A673 (cell line): ENCODE measurements around the gene DNAJC21. TPM values are rescaled to one million over a fixed set of nuclear protein-coding genes. Genes with fewer than 3 reads are reported as not detected.

Experiments
- BruUV-seq: library from RNA; stranded (reverse); fragments of 400-500 nt; replicated peaks from 2 replicates; lab custom pipeline; 2021; lab: Mats Ljungman, UMichigan
- CTCF ChIA-PET: fragments of 300-600 bp; sonication (Branson Sonifier 250); formaldehyde crosslinking; loops from one replicate; lab custom pipeline; 2022; ENCODE audit warnings: antibody characterized with exemption; lab: Charles Lee
- POLR2A ChIA-PET: fragments of 300-600 bp; sonication (Branson Sonifier 250); formaldehyde crosslinking; loops from one replicate; lab custom pipeline; 2022; ENCODE audit warnings: antibody characterized with exemption; ENCODE audit not compliant: low non-redundant PET; lab: Charles Lee
- DNase-seq: peaks from one replicate; pipeline ENCODE4 v3.0.0-alpha.2; 2015; ENCODE audit warnings: low spot score
- H3K27ac ChIP-seq: fragments of 200-600 bp; sonication (generic); 2 replicates; pipeline ENCODE4 v1.5.1; 2016; ENCODE audit warnings: mixed run types, low read depth, mild to moderate bottlenecking, mixed read lengths, antibody characterized with exemption, low read length; ENCODE audit not compliant: poor library complexity, severe bottlenecking
- H3K27me3 ChIP-seq: fragments of 200-600 bp; sonication (generic); replicated peaks from 2 replicates; pipeline ENCODE4 v1.6.1; 2017; ENCODE audit warnings: mixed run types, low read depth, mild to moderate bottlenecking, mixed read lengths, antibody characterized with exemption, low read length; ENCODE audit not compliant: insufficient read depth, poor library complexity
- H3K36me3 ChIP-seq: fragments of 200-600 bp; sonication (generic); 2 replicates; pipeline ENCODE4 v1.6.1; 2016; ENCODE audit warnings: mixed run types, mild to moderate bottlenecking, mixed read lengths, antibody characterized with exemption, low read length; ENCODE audit not compliant: insufficient read depth, poor library complexity, severe bottlenecking
- H3K4me1 ChIP-seq: fragments of 200-600 bp; sonication (generic); 2 replicates; pipeline ENCODE4 v1.6.1; 2017; ENCODE audit warnings: mixed run types, mild to moderate bottlenecking, mixed read lengths, antibody characterized with exemption, low read length; ENCODE audit not compliant: insufficient read depth, poor library complexity, severe bottlenecking
- H3K4me3 ChIP-seq: fragments of 200-600 bp; sonication (generic); 2 replicates; pipeline ENCODE4 v1.5.1; 2016; ENCODE audit warnings: low read depth, mixed run types, mild to moderate bottlenecking, mixed read lengths, low read length; ENCODE audit not compliant: poor library complexity, severe bottlenecking
- H3K9me3 ChIP-seq: fragments of 200-600 bp; sonication (generic); 2 replicates; pipeline ENCODE4 v1.6.1; 2016; ENCODE audit warnings: mixed run types, low read depth, mild to moderate bottlenecking, mixed read lengths, antibody characterized with exemption, low read length; ENCODE audit not compliant: poor library complexity, severe bottlenecking
- EZH2 ChIP-seq: fragments of 200-600 bp; sonication (generic); IDR thresholded peaks from 2 replicates; pipeline ENCODE4 v1.6.1; 2017; ENCODE audit warnings: borderline replicate concordance, low read depth, mild to moderate bottlenecking, mixed read lengths, antibody characterized with exemption, low read length; ENCODE audit not compliant: poor library complexity, severe bottlenecking
- intact Hi-C: fragments of 100-400 bp; cut with micrococcal nuclease; formaldehyde crosslinking; loops from one replicate; pipeline ENCODE4 v1.10.0; 2022; ENCODE audit not compliant: unreplicated experiment
- total RNA-seq: library from RNA; stranded (reverse); gene quantifications from 2 replicates; pipeline ENCODE4 v1.2.3, GENCODE V29; 2021
- TF ChIP-seq, protein P1 (sequence below): fragments of 300-800, 200-600 bp; sonication (generic); conservative IDR thresholded peaks from 2 replicates; pipeline ENCODE4 v1.5.1; 2017; ENCODE audit warnings: low read depth, mild to moderate bottlenecking, antibody characterized with exemption, low read length, moderate library complexity, mixed read lengths

DNAJC21 gene
- total RNA-seq, 1 experiment from 2014 or later: 48.7 TPM

- intact Hi-C loops: no loop called here
- CTCF ChIA-PET: no interaction called here
- Histone ChIP-seq H3K27ac (peak overlapping the region; percentile 83), H3K4me3 (peak overlapping the region; percentile 96), H3K27me3 (no peaks in the 10 kb centered on the region), H3K4me1 (peaks cover 4% of the 10 kb centered on the region), H3K36me3 (peaks cover 18% of the 10 kb centered on the region), H3K9me3 (no peaks in the 10 kb centered on the region)
- no TSS peak for BruUV-seq
- TF ChIP-seq, protein P1, sequence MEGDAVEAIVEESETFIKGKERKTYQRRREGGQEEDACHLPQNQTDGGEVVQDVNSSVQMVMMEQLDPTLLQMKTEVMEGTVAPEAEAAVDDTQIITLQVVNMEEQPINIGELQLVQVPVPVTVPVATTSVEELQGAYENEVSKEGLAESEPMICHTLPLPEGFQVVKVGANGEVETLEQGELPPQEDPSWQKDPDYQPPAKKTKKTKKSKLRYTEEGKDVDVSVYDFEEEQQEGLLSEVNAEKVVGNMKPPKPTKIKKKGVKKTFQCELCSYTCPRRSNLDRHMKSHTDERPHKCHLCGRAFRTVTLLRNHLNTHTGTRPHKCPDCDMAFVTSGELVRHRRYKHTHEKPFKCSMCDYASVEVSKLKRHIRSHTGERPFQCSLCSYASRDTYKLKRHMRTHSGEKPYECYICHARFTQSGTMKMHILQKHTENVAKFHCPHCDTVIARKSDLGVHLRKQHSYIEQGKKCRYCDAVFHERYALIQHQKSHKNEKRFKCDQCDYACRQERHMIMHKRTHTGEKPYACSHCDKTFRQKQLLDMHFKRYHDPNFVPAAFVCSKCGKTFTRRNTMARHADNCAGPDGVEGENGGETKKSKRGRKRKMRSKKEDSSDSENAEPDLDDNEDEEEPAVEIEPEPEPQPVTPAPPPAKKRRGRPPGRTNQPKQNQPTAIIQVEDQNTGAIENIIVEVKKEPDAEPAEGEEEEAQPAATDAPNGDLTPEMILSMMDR: no peak
- TF ChIP-seq EZH2: no peak
- POLR2A ChIA-PET: no interaction called here
- peak; percentile 7 for DNase-seq
These were observed 1.1 kb downstream of the DNAJC21 start for GRCh38 chr5:34930462-34930844.

DNA sequence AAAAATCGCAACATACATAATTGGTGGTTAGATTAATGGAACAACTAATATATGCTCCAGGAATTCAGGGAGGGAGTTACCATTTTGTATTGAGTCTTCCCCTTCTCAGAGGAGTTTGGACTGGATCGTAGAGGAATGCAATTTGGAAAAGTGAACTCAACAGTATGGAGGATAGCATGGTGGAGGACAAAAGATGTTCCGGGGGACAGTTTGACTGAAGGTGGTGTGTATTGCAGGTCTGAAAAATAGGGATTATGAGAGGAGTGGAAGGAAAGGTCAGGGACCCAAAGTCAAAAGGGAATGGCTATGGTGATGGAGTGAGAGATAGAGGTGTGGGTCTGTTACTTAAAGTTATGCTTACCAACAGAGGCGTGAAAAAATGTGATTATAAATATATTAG, 1.5 kb downstream of the DNAJC21 start:
- Histone ChIP-seq H3K36me3 (peaks cover 18% of the 10 kb centered on the region), H3K4me3 (peak overlapping the region; percentile 96), H3K27me3 (no peaks in the 10 kb centered on the region), H3K9me3 (no peaks in the 10 kb centered on the region), H3K4me1 (peaks cover 4% of the 10 kb centered on the region), H3K27ac (no peak overlapping the region)
- intact Hi-C loops: no loop called here
- CTCF ChIA-PET: no interaction called here
- DNase-seq: no peak
- POLR2A ChIA-PET: no interaction called here
- no TSS peak for BruUV-seq
- TF ChIP-seq EZH2: no peak
- TF ChIP-seq, protein P1: no peak

DNA sequence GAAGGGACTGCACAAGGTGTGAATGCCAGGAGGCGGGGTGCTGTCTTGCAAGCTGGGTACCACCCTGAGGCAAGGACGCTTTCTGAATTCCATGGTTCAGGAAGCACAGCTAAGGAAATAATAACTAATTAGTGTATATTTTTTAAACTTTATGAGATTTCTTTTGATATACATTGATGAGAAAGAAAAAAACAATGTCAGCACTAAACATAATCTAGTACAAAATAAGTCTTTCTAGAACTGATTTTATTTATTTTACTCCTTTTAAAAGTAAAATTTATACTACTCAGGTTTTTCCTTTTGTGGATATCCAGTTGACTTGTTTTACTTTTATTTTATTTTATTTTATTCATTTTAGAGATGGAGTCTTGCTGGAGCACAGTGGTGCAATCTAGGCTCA, 3.6 kb downstream of the DNAJC21 start:
- H3K27ac ChIP-seq: no peak overlapping the region
- TF ChIP-seq EZH2: no peak
- TF ChIP-seq, protein P1: no peak
- CTCF ChIA-PET: no interaction called here
- no TSS peak for BruUV-seq
- peaks cover 23% of the 10 kb centered on the region for H3K36me3 ChIP-seq
- H3K4me1 ChIP-seq: peaks cover 4% of the 10 kb centered on the region
- intact Hi-C loops: no loop called here
- no peak overlapping the region for H3K4me3 ChIP-seq
- no peak for DNase-seq
- no peaks in the 10 kb centered on the region for H3K27me3 ChIP-seq
- no peaks in the 10 kb centered on the region for H3K9me3 ChIP-seq
- POLR2A ChIA-PET: no interaction called here
